Panc1 (cell line): ENCODE measurements around the gene NETO1. TPM values are rescaled to one million over a fixed set of nuclear protein-coding genes. Genes with fewer than 3 reads are reported as not detected.

Experiments
- ATAC-seq: fragments of 200-7000 bp; cut with Tn5 transposase; 2 replicates; pipeline ENCODE4 v1.9.1; 2020; ENCODE audit warnings: mild to moderate bottlenecking, moderate library complexity
- BruUV-seq: library from RNA; stranded (reverse); fragments of 400-500 nt; replicated peaks from 2 replicates; lab custom pipeline; 2021; lab: Mats Ljungman, UMichigan
- CTCF ChIA-PET: fragments of 300-600 bp; sonication (Branson Sonifier 250); formaldehyde crosslinking; loops from one replicate; lab custom pipeline; 2022; ENCODE audit warnings: antibody characterized with exemption; lab: Charles Lee
- POLR2A ChIA-PET: fragments of 300-600 bp; sonication (Branson Sonifier 250); formaldehyde crosslinking; loops from one replicate; lab custom pipeline; 2022; ENCODE audit warnings: antibody characterized with exemption; lab: Charles Lee
- DNase-seq: peaks from one replicate; pipeline ENCODE4 v3.0.0-alpha.2; 2010; ENCODE audit warnings: low read depth, low spot score
- H3K27ac ChIP-seq: 2 replicates; pipeline ENCODE4 v1.5.1; 2011; ENCODE audit warnings: mild to moderate bottlenecking, low read length, inconsistent platforms
- H3K27me3 ChIP-seq: fragments of 200-500 bp; sonication (Bioruptor generic); 2 replicates; pipeline ENCODE4 v1.6.0; 2014; ENCODE audit warnings: low read length, inconsistent platforms; ENCODE audit not compliant: control insufficient read depth, insufficient read depth
- H3K36me3 ChIP-seq: fragments of 200-500 bp; sonication (Bioruptor generic); 2 replicates; pipeline ENCODE4 v1.5.1; 2014; ENCODE audit warnings: inconsistent platforms, mild to moderate bottlenecking, low read length, moderate library complexity; ENCODE audit not compliant: control insufficient read depth, insufficient read depth
- H3K4me1 ChIP-seq: 2 replicates; pipeline ENCODE4 v1.5.1; 2011; ENCODE audit warnings: inconsistent platforms, mild to moderate bottlenecking, low read length, moderate library complexity; ENCODE audit not compliant: control insufficient read depth, insufficient read depth
- H3K4me3 ChIP-seq, 2 experiments: 2 replicates each; pipeline ENCODE4 v1.5.1; 2011 to 2012; ENCODE audit warnings: low read depth in 2 of 2, low read length in 2 of 2, mild to moderate bottlenecking in 2 of 2, inconsistent platforms in 1 of 2, moderate library complexity in 1 of 2
- H3K9me3 ChIP-seq: fragments of 200-500 bp; sonication (Bioruptor generic); 2 replicates; pipeline ENCODE4 v1.5.1; 2014; ENCODE audit warnings: low read depth, mild to moderate bottlenecking, inconsistent platforms, low read length, moderate library complexity; ENCODE audit not compliant: control insufficient read depth, insufficient read depth
- CTCF ChIP-seq: fragments of 450-650 bp; IDR thresholded peaks from 2 replicates; pipeline ENCODE4 v1.5.1; 2017; ENCODE audit warnings: mild to moderate bottlenecking
- POLR2AphosphoS5 ChIP-seq: IDR thresholded peaks from 2 replicates; pipeline ENCODE4 v1.6.1; 2012; ENCODE audit warnings: mild to moderate bottlenecking, low read depth, low read length, moderate library complexity
- SIN3A ChIP-seq: IDR thresholded peaks from 2 replicates; pipeline ENCODE4 v1.6.1; 2012; ENCODE audit warnings: low read depth, mild to moderate bottlenecking, low read length, moderate library complexity, borderline replicate concordance; ENCODE audit not compliant: insufficient read depth
- TCF7L2 ChIP-seq: IDR thresholded peaks from 2 replicates; pipeline ENCODE4 v1.6.1; 2011; ENCODE audit warnings: mild to moderate bottlenecking, low read depth, low read length, inconsistent platforms
- in situ Hi-C: cut with HindIII; loops from 2 replicates; pipeline ENCODE4 v1.10.0; 2016; ENCODE audit warnings: low sequenced_read_pairs, low pct_unique_long_range_greater_than_20kb
- intact Hi-C: fragments of 100-400 bp; cut with micrococcal nuclease; formaldehyde crosslinking; loops from one replicate; pipeline ENCODE4 v1.10.0; 2022; ENCODE audit not compliant: unreplicated experiment
- total RNA-seq: library from RNA; stranded (reverse); gene quantifications from one replicate; pipeline ENCODE4 v1.2.1, GENCODE V29; 2021; ENCODE audit not compliant: unreplicated experiment
- TF ChIP-seq, protein P1 (sequence below), 2 experiments: IDR thresholded peaks; 2 replicates each; pipeline ENCODE4 v1.6.1; 2011 to 2012; ENCODE audit warnings: low read depth in 2 of 2, control low read depth in 1 of 2, low read length in 1 of 2, mild to moderate bottlenecking in 1 of 2, moderate library complexity in 1 of 2; ENCODE audit not compliant: insufficient read depth in 1 of 2

Gene NETO1
- total RNA-seq, 1 experiment from 2014 or later = not detected

DNA sequence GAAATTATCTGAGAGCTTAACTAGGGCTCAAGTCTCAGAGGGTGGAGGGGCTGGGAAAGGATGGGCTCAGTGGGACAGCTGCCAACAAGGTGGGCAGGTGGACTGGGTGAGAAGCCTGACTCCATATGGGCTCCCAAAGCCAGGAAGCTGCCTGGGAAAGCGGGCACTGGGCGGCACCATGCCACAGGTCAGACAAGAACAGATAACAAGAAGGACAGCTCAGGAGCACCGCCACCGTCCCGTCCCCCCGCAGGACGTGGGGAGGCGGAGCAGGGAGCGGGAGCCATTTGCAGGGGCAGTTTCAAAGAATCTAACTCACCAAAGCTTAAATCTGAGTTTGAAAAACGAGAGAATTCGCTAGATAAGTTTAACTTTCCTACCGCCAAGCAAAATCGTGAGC lies 45.6 kb downstream of the NETO1 start:
- intact Hi-C loops = no loop called here
- in situ Hi-C loops = no loop called here
- TF ChIP-seq, protein P1, sequence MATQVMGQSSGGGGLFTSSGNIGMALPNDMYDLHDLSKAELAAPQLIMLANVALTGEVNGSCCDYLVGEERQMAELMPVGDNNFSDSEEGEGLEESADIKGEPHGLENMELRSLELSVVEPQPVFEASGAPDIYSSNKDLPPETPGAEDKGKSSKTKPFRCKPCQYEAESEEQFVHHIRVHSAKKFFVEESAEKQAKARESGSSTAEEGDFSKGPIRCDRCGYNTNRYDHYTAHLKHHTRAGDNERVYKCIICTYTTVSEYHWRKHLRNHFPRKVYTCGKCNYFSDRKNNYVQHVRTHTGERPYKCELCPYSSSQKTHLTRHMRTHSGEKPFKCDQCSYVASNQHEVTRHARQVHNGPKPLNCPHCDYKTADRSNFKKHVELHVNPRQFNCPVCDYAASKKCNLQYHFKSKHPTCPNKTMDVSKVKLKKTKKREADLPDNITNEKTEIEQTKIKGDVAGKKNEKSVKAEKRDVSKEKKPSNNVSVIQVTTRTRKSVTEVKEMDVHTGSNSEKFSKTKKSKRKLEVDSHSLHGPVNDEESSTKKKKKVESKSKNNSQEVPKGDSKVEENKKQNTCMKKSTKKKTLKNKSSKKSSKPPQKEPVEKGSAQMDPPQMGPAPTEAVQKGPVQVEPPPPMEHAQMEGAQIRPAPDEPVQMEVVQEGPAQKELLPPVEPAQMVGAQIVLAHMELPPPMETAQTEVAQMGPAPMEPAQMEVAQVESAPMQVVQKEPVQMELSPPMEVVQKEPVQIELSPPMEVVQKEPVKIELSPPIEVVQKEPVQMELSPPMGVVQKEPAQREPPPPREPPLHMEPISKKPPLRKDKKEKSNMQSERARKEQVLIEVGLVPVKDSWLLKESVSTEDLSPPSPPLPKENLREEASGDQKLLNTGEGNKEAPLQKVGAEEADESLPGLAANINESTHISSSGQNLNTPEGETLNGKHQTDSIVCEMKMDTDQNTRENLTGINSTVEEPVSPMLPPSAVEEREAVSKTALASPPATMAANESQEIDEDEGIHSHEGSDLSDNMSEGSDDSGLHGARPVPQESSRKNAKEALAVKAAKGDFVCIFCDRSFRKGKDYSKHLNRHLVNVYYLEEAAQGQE (IDR thresholded peaks at IDR 0.05; ENCODE audit: insufficient read depth in 1 of 2, low read depth in 2 of 2, low read length in 1 of 2) = no peak
- no peak for TF ChIP-seq TCF7L2
- TF ChIP-seq POLR2AphosphoS5 = no peak
- no peak for TF ChIP-seq CTCF
- TF ChIP-seq SIN3A = no peak
- H3K9me3 ChIP-seq = no peaks in the 10 kb centered on the region
- no peaks in the 10 kb centered on the region for H3K27me3 ChIP-seq
- ChIA-PET POLR2A (no interaction called here), CTCF (no interaction called here)
- no peak overlapping the region for H3K4me3 ChIP-seq
- BruUV-seq = no TSS peak
- no peaks in the 10 kb centered on the region for H3K4me1 ChIP-seq
- no peak for DNase-seq
- no peaks in the 10 kb centered on the region for H3K36me3 ChIP-seq
- H3K27ac ChIP-seq = no peak overlapping the region
- ATAC-seq = no peak

- DNase-seq (no peak), ATAC-seq (no peak)
- in situ Hi-C loops (no loop called here), intact Hi-C loops (no loop called here)
- H3K36me3 ChIP-seq = no peaks in the 10 kb centered on the region
- no peak overlapping the region for H3K27ac ChIP-seq
- POLR2A ChIA-PET = no interaction called here
- BruUV-seq = no TSS peak
- H3K27me3 ChIP-seq = no peaks in the 10 kb centered on the region
- H3K4me1 ChIP-seq = no peaks in the 10 kb centered on the region
- CTCF ChIA-PET = no interaction called here
- TF ChIP-seq CTCF = no peak
- no peak for TF ChIP-seq TCF7L2
- TF ChIP-seq, protein P1 (IDR thresholded peaks at IDR 0.05; ENCODE audit: insufficient read depth in 1 of 2, low read depth in 2 of 2, low read length in 1 of 2) = no peak
- TF ChIP-seq SIN3A = no peak
- no peak for TF ChIP-seq POLR2AphosphoS5
- no peaks in the 10 kb centered on the region for H3K9me3 ChIP-seq
- no peak overlapping the region for H3K4me3 ChIP-seq
These were observed 47.2 kb downstream of the NETO1 start for GRCh38 chr18:72820571-72820970.
